Sigmoid colon (tissue), 4 donors: Measurements from ENCODE around the gene ALOX12B.

Experiments
- POLR2A ChIP-seq, 2 donors: fragments of 450-650 bp; IDR thresholded peaks; one replicate each; pipeline ENCODE4 v1.6.1; 2016; ENCODE audit warnings: antibody characterized with exemption in 2 of 2, mild to moderate bottlenecking in 2 of 2, moderate library complexity in 2 of 2
- POLR2AphosphoS5 ChIP-seq, 4 donors: sonication (generic); formaldehyde crosslinking; IDR thresholded peaks; one replicate each; pipeline ENCODE4 v1.6.1; 2017; ENCODE audit warnings: antibody characterized with exemption in 4 of 4

- no peak for TF ChIP-seq POLR2AphosphoS5 (IDR thresholded peaks at IDR 0.05)
- no peak for TF ChIP-seq POLR2A (IDR thresholded peaks at IDR 0.05)
Measured at GRCh38 chr17:8059131-8059530, 28.4 kb downstream of the ALOX12B start.
